HepG2 (cell line): Measurements from ENCODE around the gene NME4. TPM values are rescaled to one million over a fixed set of nuclear protein-coding genes. Genes with fewer than 3 reads are reported as not detected.
A peak's percentile ranks its signal among the peaks of the same experiment; 100 is the strongest.

Experiments used
- ATAC-seq: fragments of 200-7000 bp; cut with Tn5 transposase; 3 replicates; pipeline ENCODE4 v1.9.1; 2020; ENCODE audit warnings: mild to moderate bottlenecking, moderate library complexity
- BruUV-seq: library from RNA; stranded (reverse); fragments of 400-500 nt; replicated peaks from 2 replicates; lab custom pipeline; 2021; lab: Mats Ljungman, UMichigan
- CTCF ChIA-PET: fragments of 300-600 bp; formaldehyde crosslinking; extraction: SDS; loops from one replicate; lab custom pipeline; 2021; ENCODE audit warnings: low total read pairs, inconsistent platforms, low intra/inter-chr PET ratio; lab: Yijun Ruan, JAX
- POLR2A ChIA-PET: fragments of 350-600 bp; sonication (Branson Sonifier 250); formaldehyde crosslinking; loops from one replicate; lab custom pipeline; 2020; ENCODE audit warnings: antibody characterized with exemption, inconsistent platforms; lab: Yijun Ruan, JAX
- DNase-seq: peaks from one replicate; pipeline ENCODE4 v3.0.0-alpha.2; 2015; ENCODE audit warnings: low spot score
- FAIRE-seq: peaks from 3 replicates; lab custom pipeline; 2011; peaks lifted over from hg19 to GRCh38; lab: Jason Lieb, UNC
- H2AFZ ChIP-seq: one replicate; pipeline ENCODE4 v1.6.1; 2011; ENCODE audit warnings: low read length, inconsistent platforms
- H3K27ac ChIP-seq: fragments of 300-600 bp; 3 replicates; pipeline ENCODE4 v1.8.0; 2011; ENCODE audit warnings: mixed run types, mild to moderate bottlenecking, mixed read lengths, low read length, inconsistent platforms; ENCODE audit not compliant: insufficient read depth; ENCODE audit errors: extremely low read length
- H3K27me3 ChIP-seq, 2 experiments: fragments of 200-600 bp in 1 of 2; 2 replicates in 1 of 2; 3 replicates in 1 of 2; pipeline versions ENCODE4 v1.6.0 to v1.8.0; 2011; ENCODE audit warnings: low read length in 2 of 2, mild to moderate bottlenecking in 2 of 2, moderate library complexity in 2 of 2, inconsistent platforms in 1 of 2; ENCODE audit not compliant: insufficient read depth in 2 of 2, control insufficient read depth in 1 of 2
- H3K36me3 ChIP-seq, 2 experiments: fragments of 200-600 bp in 1 of 2; replicated peaks in 1 of 2; 2 replicates in 1 of 2; 3 replicates in 1 of 2; pipeline versions ENCODE4 v1.5.1 to v1.8.0; 2011; ENCODE audit warnings: low read length in 2 of 2, inconsistent platforms in 1 of 2; ENCODE audit not compliant: insufficient read depth in 2 of 2, control insufficient read depth in 1 of 2
- H3K4me1 ChIP-seq: 2 replicates; pipeline ENCODE4 v1.5.1; 2012; ENCODE audit warnings: low read length, inconsistent platforms; ENCODE audit not compliant: insufficient read depth
- H3K4me2 ChIP-seq: 2 replicates; pipeline ENCODE4 v1.6.0; 2011; ENCODE audit warnings: low read depth, low read length, inconsistent platforms
- H3K4me3 ChIP-seq, 3 experiments: fragments of 200-600 bp in 1 of 3; sonication (generic), shearing (Covaris generic) in 1 of 3; replicated peaks in 1 of 3; 2 replicates each; pipeline ENCODE4 v1.5.1; 2011 to 2016; ENCODE audit warnings: low read length in 3 of 3, inconsistent platforms in 2 of 3, low read depth in 2 of 3, mild to moderate bottlenecking in 2 of 3, control low read depth in 1 of 3, mixed read lengths in 1 of 3; ENCODE audit not compliant: insufficient read depth in 1 of 3
- H3K79me2 ChIP-seq: one replicate; pipeline ENCODE4 v1.6.1; 2011; ENCODE audit warnings: low read length, inconsistent platforms; ENCODE audit not compliant: insufficient read depth
- H3K9ac ChIP-seq: 2 replicates; pipeline ENCODE4 v1.6.0; 2011; ENCODE audit warnings: mild to moderate bottlenecking, low read depth, low read length, inconsistent platforms; ENCODE audit not compliant: insufficient read depth
- H3K9me3 ChIP-seq: 2 replicates; pipeline ENCODE4 v1.5.1; 2012; ENCODE audit warnings: mild to moderate bottlenecking, low read length
- H4K20me1 ChIP-seq: 2 replicates; pipeline ENCODE4 v1.6.0; 2011; ENCODE audit warnings: inconsistent platforms, mild to moderate bottlenecking, low read length, moderate library complexity; ENCODE audit not compliant: insufficient read depth
- CHD4 ChIP-seq: fragments of 200-600 bp; sonication (generic); IDR thresholded peaks from 2 replicates; pipeline ENCODE4 v1.7.0; 2017; ENCODE audit warnings: mild to moderate bottlenecking, low read length, borderline replicate concordance
- MTA1 ChIP-seq: sonication (generic); formaldehyde crosslinking; IDR thresholded peaks from 2 replicates; pipeline ENCODE4 v1.4.0; 2020; ENCODE audit warnings: missing genetic modification reagents, mild to moderate bottlenecking, borderline replicate concordance
- NFATC3 ChIP-seq: sonication (generic); formaldehyde crosslinking; IDR thresholded peaks from 2 replicates; pipeline ENCODE4 v1.5.1; 2020; ENCODE audit warnings: mild to moderate bottlenecking, missing genetic modification reagents
- NONO ChIP-seq, 2 experiments: fragments of 450-650 bp in 1 of 2; sonication (generic) in 1 of 2; formaldehyde crosslinking in 1 of 2; IDR thresholded peaks in 1 of 2; conservative IDR thresholded peaks in 1 of 2; 2 replicates each; pipeline versions ENCODE4 v1.6.1 to v1.8.0; 2017 to 2022; ENCODE audit warnings: mild to moderate bottlenecking in 1 of 2, missing genetic modification reagents in 1 of 2, moderate library complexity in 1 of 2
- RFXAP ChIP-seq: sonication (generic); formaldehyde crosslinking; IDR thresholded peaks from 2 replicates; pipeline ENCODE4 v1.4.0; 2020; ENCODE audit warnings: missing genetic modification reagents, borderline replicate concordance
- SNAPC2 ChIP-seq: sonication (generic); formaldehyde crosslinking; IDR thresholded peaks from 2 replicates; pipeline ENCODE4 v1.8.1; 2022; ENCODE audit warnings: mild to moderate bottlenecking, missing genetic modification reagents
- SOX13 ChIP-seq, 3 experiments: fragments of 450-650 bp in 1 of 3; sonication (generic) in 1 of 3; formaldehyde crosslinking in 1 of 3; IDR thresholded peaks in 2 of 3; conservative IDR thresholded peaks in 1 of 3; 2 replicates each; pipeline versions ENCODE4 v1.5.0 to v1.6.1; 2016 to 2020; ENCODE audit warnings: antibody characterized with exemption in 1 of 3, mild to moderate bottlenecking in 1 of 3, missing compliant biosample characterization in 1 of 3, missing genetic modification reagents in 1 of 3, moderate library complexity in 1 of 3
- TCF7 ChIP-seq: sonication (generic); IDR thresholded peaks from 2 replicates; pipeline ENCODE4 v1.6.1; 2016; ENCODE audit warnings: antibody characterized with exemption, low read depth
- ZBTB38 ChIP-seq: sonication (generic); formaldehyde crosslinking; IDR thresholded peaks from 2 replicates; pipeline ENCODE4 v1.5.1; 2020; ENCODE audit warnings: mild to moderate bottlenecking, missing genetic modification reagents
- ZFY ChIP-seq: sonication (generic); formaldehyde crosslinking; IDR thresholded peaks from 2 replicates; pipeline ENCODE4 v1.4.0; 2020; ENCODE audit warnings: missing genetic modification reagents
- ZNF138 ChIP-seq: sonication (generic); formaldehyde crosslinking; IDR thresholded peaks from 2 replicates; pipeline ENCODE4 v1.5.0; 2020; ENCODE audit warnings: mild to moderate bottlenecking, low read depth, missing genetic modification reagents
- ZNF232 ChIP-seq: sonication (generic); formaldehyde crosslinking; IDR thresholded peaks from 2 replicates; pipeline ENCODE4 v1.4.0; 2020; ENCODE audit warnings: missing genetic modification reagents, borderline replicate concordance
- ZNF563 ChIP-seq: sonication (generic); formaldehyde crosslinking; IDR thresholded peaks from 2 replicates; pipeline ENCODE4 v1.8.0; 2022; ENCODE audit warnings: mild to moderate bottlenecking, moderate library complexity, missing genetic modification reagents
- ZNF629 ChIP-seq: sonication (generic); formaldehyde crosslinking; conservative IDR thresholded peaks from 2 replicates; pipeline ENCODE4 v1.5.0; 2020; ENCODE audit warnings: missing genetic modification reagents
- ZNF670 ChIP-seq: sonication (generic); formaldehyde crosslinking; IDR thresholded peaks from 2 replicates; pipeline ENCODE4 v1.8.0; 2022; ENCODE audit warnings: mild to moderate bottlenecking, missing genetic modification reagents, borderline replicate concordance
- ZNF883 ChIP-seq: sonication (generic); formaldehyde crosslinking; IDR thresholded peaks from 2 replicates; pipeline ENCODE4 v1.5.1; 2020; ENCODE audit warnings: mild to moderate bottlenecking, missing genetic modification reagents; ENCODE audit errors: not compliant biosample characterization
- whole genome bisulfite sequencing: methylation state at CpG from one replicate; pipeline ENCODE4 v1.1.6; 2017; ENCODE audit warnings: low lambda C conversion rate; 5-methylcytosine and 5-hydroxymethylcytosine counted together
- in situ Hi-C: cut with HindIII; loops from 2 replicates; pipeline ENCODE4 v1.10.0; 2017; ENCODE audit warnings: low pct_unique_long_range_greater_than_20kb; ENCODE audit not compliant: extremely low pct_ligation_motif_present
- intact Hi-C: fragments of 100-400 bp; cut with micrococcal nuclease; formaldehyde crosslinking; loops from one replicate; pipeline ENCODE4 v1.10.0; 2022; ENCODE audit not compliant: unreplicated experiment
- polyA plus RNA-seq, 8 experiments: library from polyadenylated mRNA; depleted of rRNA in 3 of 8; stranded (reverse) in 7 of 8; unstranded in 1 of 8; fragments of >200 nt; fragmentation: Illumina TruSeq in 4 of 8; extraction: Trizol in 4 of 8; gene quantifications; 2 replicates each; pipeline versions ENCODE4 v1.2.1 to v1.2.3, GENCODE V29; 2011 to 2016; ENCODE audit warnings: low read depth in 4 of 8, missing spikeins in 1 of 8, mixed read lengths in 1 of 8; ENCODE audit not compliant: insufficient read depth in 1 of 8
- total RNA-seq, 5 experiments: library from RNA; depleted of rRNA; stranded (reverse); fragments of >200 nt; fragmentation: Illumina TruSeq; extraction: Trizol; gene quantifications; 2 replicates each; pipeline ENCODE4 v1.2.3, GENCODE V29; 2016; ENCODE audit warnings: low read depth in 1 of 5
- TF ChIP-seq, protein P1 (sequence below): sonication (generic); formaldehyde crosslinking; IDR thresholded peaks from 2 replicates; pipeline ENCODE4 v1.4.0; 2020; ENCODE audit warnings: missing genetic modification reagents

The NME4 gene
- total and polyA plus RNA-seq, 2 of the 13 experiments (the other 11 are each of a cell fraction or from before 2014, with no cell fraction given) = 121 to 263 TPM

DNA sequence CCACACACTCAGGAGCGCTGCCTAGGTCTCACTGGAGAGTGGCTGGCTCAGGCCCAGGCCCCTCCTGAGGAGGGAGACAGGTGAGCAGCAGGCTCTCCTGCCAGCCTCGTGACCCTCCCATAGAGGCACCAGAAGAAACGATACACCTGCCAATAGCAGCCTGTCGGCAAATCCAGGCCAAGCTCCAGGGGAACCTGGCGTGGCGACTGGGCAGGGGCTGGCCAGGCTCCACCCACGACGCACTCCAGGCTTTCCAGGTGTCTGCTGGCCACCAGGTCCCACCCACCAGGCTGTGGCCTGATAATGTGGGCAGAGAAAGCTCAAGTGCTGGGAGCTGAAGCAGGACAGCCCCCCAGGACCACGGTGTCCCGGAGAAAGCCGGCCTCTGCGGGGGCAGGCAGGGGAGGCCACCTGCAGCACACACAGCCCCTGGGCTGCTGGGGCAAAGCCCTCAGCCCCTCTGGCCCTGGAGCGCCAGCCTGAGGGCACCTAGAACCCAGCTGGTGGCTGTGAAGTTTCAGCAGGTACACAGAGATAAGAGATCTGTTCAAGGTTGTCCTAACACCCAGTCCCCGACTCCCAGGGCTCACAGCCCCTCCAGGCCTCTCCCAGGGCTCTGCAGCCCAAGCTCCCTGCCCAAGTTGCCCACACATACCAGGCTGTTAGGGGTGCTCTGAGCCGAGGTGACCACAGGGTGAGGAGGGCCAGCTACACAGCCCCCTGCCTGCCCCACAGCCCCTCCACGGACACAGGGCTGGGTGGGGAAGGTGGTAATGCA is 17.6 kb upstream of the NME4 start (continued):
- TF ChIP-seq NONO (IDR thresholded peaks at IDR 0.05) = no peak
- TF ChIP-seq NONO (CRISPR knock-in tag; conservative IDR thresholded peaks at IDR 0.05) = no peak
- TF ChIP-seq ZNF138 (CRISPR knock-in tag) = no peak
- TF ChIP-seq SOX13 (IDR thresholded peaks at IDR 0.05) = no peak
- TF ChIP-seq SOX13 (CRISPR knock-in tag; conservative IDR thresholded peaks at IDR 0.05 in 1 of 2, IDR thresholded peaks at IDR 0.05 in 1 of 2) = peak in 1 of 2 experiments; percentile 14; a peak in 1 of 4 replicates
- no peak for TF ChIP-seq ZNF629 (CRISPR knock-in tag)
- no peak for TF ChIP-seq NFATC3 (CRISPR knock-in tag)
- no peak for TF ChIP-seq SNAPC2 (CRISPR knock-in tag)
- TF ChIP-seq ZNF670 = no peak

DNA sequence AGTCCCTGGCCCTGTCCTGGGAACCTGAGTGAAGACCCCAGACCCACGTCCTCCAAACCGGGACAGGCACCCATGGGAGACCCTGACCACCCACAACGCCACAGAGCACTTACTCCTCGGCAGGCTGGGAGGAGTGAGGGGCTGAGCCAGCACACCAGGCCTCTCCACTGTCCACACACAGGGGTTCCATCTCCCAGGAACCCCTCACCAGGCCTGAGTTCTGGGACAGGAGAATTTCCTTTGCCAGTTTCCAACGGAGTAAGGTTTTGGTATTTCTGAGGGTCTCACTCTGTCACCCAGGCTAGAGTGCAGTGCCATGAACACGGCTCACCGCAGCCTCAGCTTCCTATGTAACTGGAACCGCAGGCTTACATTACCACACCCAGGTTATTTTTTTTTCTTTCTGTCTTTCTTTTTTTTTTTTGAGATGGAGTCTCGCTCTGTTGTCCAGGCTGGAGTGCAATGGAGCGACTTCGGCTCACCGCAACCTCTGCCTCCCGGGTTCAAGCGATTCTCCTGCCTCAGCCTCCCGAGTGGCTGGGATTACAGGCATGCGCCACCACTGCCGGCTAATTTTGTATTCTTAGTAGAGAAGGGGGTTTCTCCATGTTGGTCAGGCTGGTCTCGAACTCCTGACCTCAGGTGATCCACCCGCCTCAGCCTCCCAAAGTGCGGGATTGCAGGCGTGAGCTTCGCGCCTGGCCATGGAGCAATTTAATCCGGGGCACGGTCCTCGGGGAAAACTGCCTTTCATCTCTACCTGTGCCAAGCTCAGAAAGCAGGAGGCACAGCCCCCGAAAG is 16.8 kb upstream of the NME4 start:
- peak overlapping the region; percentile 85 to 94 (median 93) for H3K4me3 ChIP-seq
- in situ Hi-C loops (no loop called here), intact Hi-C loops (no loop called here)
- CTCF ChIA-PET = no interaction called here
- no peaks in the 10 kb centered on the region for H3K27me3 ChIP-seq
- POLR2A ChIA-PET = interaction anchor here (0.9 to 5.9 kb wide), 6 partner anchors 10 to 146 kb away, joined by 3 to 27 read pairs (median 4); partner anchors contain the start of genes AXIN1, DECR2 and MRPL28
- peaks cover 8 to 10% of the 10 kb centered on the region in 2 experiments; a peak in 3 of 5 replicates for H3K36me3 ChIP-seq
- FAIRE-seq = no peak
- peak overlapping the region; percentile 5 for H3K27ac ChIP-seq
- DNase-seq = no peak
- H3K4me2 ChIP-seq = peak overlapping the region; percentile 88
- no peaks in the 10 kb centered on the region for H4K20me1 ChIP-seq
- H3K4me1 ChIP-seq = peaks cover 38% of the 10 kb centered on the region
- H3K9me3 ChIP-seq = no peaks in the 10 kb centered on the region
- H3K9ac ChIP-seq = peak overlapping the region; percentile 81; the same call in 1 of the 2 replicates
- no peak overlapping the region for H2AFZ ChIP-seq
- no peak for ATAC-seq
- BruUV-seq = TSS peak; percentile 56
- peaks cover 16% of the 10 kb centered on the region for H3K79me2 ChIP-seq
- 48% methylated on average over 23 of the region's 27 CpGs for WGBS
- TF ChIP-seq TCF7 = 0 out of 2 replicates have a peak, but pooled peaks have one; percentile 12
- 0 out of 2 replicates have a peak, but pooled peaks have one; percentile 20 for TF ChIP-seq RFXAP (CRISPR knock-in tag)
- TF ChIP-seq ZBTB38 (CRISPR knock-in tag) = 0 out of 2 replicates have a peak, but pooled peaks have one; percentile 2
- no peak for TF ChIP-seq ZNF563 (CRISPR knock-in tag)
- TF ChIP-seq CHD4 = peak; percentile 35; the same call in 1 of the 2 replicates
- no peak for TF ChIP-seq ZNF232
- TF ChIP-seq, protein P1, sequence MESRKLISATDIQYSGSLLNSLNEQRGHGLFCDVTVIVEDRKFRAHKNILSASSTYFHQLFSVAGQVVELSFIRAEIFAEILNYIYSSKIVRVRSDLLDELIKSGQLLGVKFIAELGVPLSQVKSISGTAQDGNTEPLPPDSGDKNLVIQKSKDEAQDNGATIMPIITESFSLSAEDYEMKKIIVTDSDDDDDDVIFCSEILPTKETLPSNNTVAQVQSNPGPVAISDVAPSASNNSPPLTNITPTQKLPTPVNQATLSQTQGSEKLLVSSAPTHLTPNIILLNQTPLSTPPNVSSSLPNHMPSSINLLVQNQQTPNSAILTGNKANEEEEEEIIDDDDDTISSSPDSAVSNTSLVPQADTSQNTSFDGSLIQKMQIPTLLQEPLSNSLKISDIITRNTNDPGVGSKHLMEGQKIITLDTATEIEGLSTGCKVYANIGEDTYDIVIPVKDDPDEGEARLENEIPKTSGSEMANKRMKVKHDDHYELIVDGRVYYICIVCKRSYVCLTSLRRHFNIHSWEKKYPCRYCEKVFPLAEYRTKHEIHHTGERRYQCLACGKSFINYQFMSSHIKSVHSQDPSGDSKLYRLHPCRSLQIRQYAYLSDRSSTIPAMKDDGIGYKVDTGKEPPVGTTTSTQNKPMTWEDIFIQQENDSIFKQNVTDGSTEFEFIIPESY = peak; percentile 87
- TF ChIP-seq MTA1 (CRISPR knock-in tag) = no peak
- TF ChIP-seq ZNF883 (CRISPR knock-in tag) = peak; percentile 63
- TF ChIP-seq ZFY (CRISPR knock-in tag) = peak; percentile 23; the same call in 1 of the 2 replicates
